Type B pancreatic cell (in vitro differentiated cells): ENCODE results near the gene YWHAQ. TPM values are rescaled to one million over a fixed set of nuclear protein-coding genes. Genes with fewer than 3 reads are reported as not detected.
A peak's percentile ranks its signal among the peaks of the same experiment; 100 is the strongest.

Experiments
- DNase-seq: peaks from one replicate; pipeline ENCODE4 v3.0.0; 2021; ENCODE audit warnings: mixed read lengths; ENCODE audit not compliant: unreplicated experiment; ENCODE audit errors: extremely low spot score
- H3K27ac Mint-ChIP-seq: 2 replicates; pipeline ENCODE4 v1.8.0; 2021; ENCODE audit warnings: mild to moderate bottlenecking, mixed read lengths
- H3K27me3 Mint-ChIP-seq: 2 replicates; pipeline ENCODE4 v1.8.0; 2021; ENCODE audit warnings: mixed read lengths
- H3K36me3 Mint-ChIP-seq: 2 replicates; pipeline ENCODE4 v1.8.0; 2021; ENCODE audit warnings: mixed read lengths
- H3K4me1 Mint-ChIP-seq: one replicate; pipeline ENCODE4 v1.8.0; 2021; ENCODE audit warnings: mixed read lengths; ENCODE audit not compliant: unreplicated experiment
- H3K4me3 Mint-ChIP-seq: 2 replicates; pipeline ENCODE4 v1.8.0; 2021; ENCODE audit warnings: mild to moderate bottlenecking, mixed read lengths
- H3K9me3 Mint-ChIP-seq: 2 replicates; pipeline ENCODE4 v1.8.0; 2021; ENCODE audit warnings: mixed read lengths
- CTCF ChIP-seq: fragments of 200-600 bp; sonication (generic); conservative IDR thresholded peaks from 2 replicates; pipeline ENCODE4 v1.5.0; 2021; ENCODE audit warnings: antibody characterized with exemption, mild to moderate bottlenecking
- total RNA-seq: library from RNA; stranded (reverse); gene quantifications from 2 replicates; pipeline ENCODE4 v1.2.1, GENCODE V29; 2021; ENCODE audit warnings: low replicate concordance

The YWHAQ gene
- total RNA-seq, 1 donor from 2014 or later = 354 TPM

- Mint-ChIP-seq H3K27me3 (no peaks in the 10 kb centered on the region), H3K36me3 (peaks cover 4% of the 10 kb centered on the region), H3K9me3 (no peaks in the 10 kb centered on the region), H3K27ac (no peak overlapping the region), H3K4me1 (peaks cover 38% of the 10 kb centered on the region), H3K4me3 (no peak overlapping the region)
- no peak for TF ChIP-seq CTCF
- no peak for DNase-seq
These were observed 81.4 kb downstream of the YWHAQ start for GRCh38 chr2:9549420-9549819.

GRCh38 chr2:9548506-9548905 is 82.3 kb downstream of the YWHAQ start:
- DNase-seq = no peak
- no peaks in the 10 kb centered on the region for H3K27me3 Mint-ChIP-seq
- no peak overlapping the region for H3K27ac Mint-ChIP-seq
- no peak overlapping the region for H3K4me3 Mint-ChIP-seq
- peaks cover 7% of the 10 kb centered on the region for H3K36me3 Mint-ChIP-seq
- H3K9me3 Mint-ChIP-seq = no peaks in the 10 kb centered on the region
- TF ChIP-seq CTCF = no peak
- H3K4me1 Mint-ChIP-seq = peaks cover 33% of the 10 kb centered on the region

GRCh38 chr2:9547262-9547991 is 83.4 kb downstream of the YWHAQ start:
- peak overlapping the region; percentile 19 for H3K27ac Mint-ChIP-seq
- peaks cover 12% of the 10 kb centered on the region for H3K36me3 Mint-ChIP-seq
- TF ChIP-seq CTCF = no peak
- H3K27me3 Mint-ChIP-seq = no peaks in the 10 kb centered on the region
- H3K9me3 Mint-ChIP-seq = no peaks in the 10 kb centered on the region
- peak overlapping the region; percentile 24 for H3K4me3 Mint-ChIP-seq
- DNase-seq = no peak
- H3K4me1 Mint-ChIP-seq = peaks cover 26% of the 10 kb centered on the region

GRCh38 chr2:9545502-9545901 is 85.3 kb downstream of the YWHAQ start:
- Mint-ChIP-seq H3K27ac (no peak overlapping the region), H3K4me1 (peaks cover 20% of the 10 kb centered on the region), H3K4me3 (no peak overlapping the region), H3K36me3 (peaks cover 12% of the 10 kb centered on the region), H3K27me3 (no peaks in the 10 kb centered on the region), H3K9me3 (no peaks in the 10 kb centered on the region)
- no peak for DNase-seq
- no peak for TF ChIP-seq CTCF

GRCh38 chr2:9543557-9543956 is 87.2 kb downstream of the YWHAQ start:
- H3K27ac Mint-ChIP-seq = no peak overlapping the region
- DNase-seq = no peak
- no peak for TF ChIP-seq CTCF
- H3K4me1 Mint-ChIP-seq = peaks cover 17% of the 10 kb centered on the region
- no peaks in the 10 kb centered on the region for H3K27me3 Mint-ChIP-seq
- H3K9me3 Mint-ChIP-seq = peaks cover 3% of the 10 kb centered on the region
- peaks cover 17% of the 10 kb centered on the region for H3K36me3 Mint-ChIP-seq
- H3K4me3 Mint-ChIP-seq = no peak overlapping the region

- H3K9me3 Mint-ChIP-seq = peaks cover 3% of the 10 kb centered on the region
- peaks cover 9% of the 10 kb centered on the region for H3K4me1 Mint-ChIP-seq
- H3K4me3 Mint-ChIP-seq = no peak overlapping the region
- no peak overlapping the region for H3K27ac Mint-ChIP-seq
- no peak for DNase-seq
- peaks cover 22% of the 10 kb centered on the region for H3K36me3 Mint-ChIP-seq
- no peak for TF ChIP-seq CTCF
- H3K27me3 Mint-ChIP-seq = no peaks in the 10 kb centered on the region
These were observed 91.3 kb downstream of the YWHAQ start for GRCh38 chr2:9539531-9539930.
